ENCODE measurements around the gene FAM83B.
"Not testable (repeated sequence)": the region's sequence is repeated elsewhere in the genome, so short reads cannot be mapped to it uniquely, and the experiment has no call there.

The FAM83B gene

DNA sequence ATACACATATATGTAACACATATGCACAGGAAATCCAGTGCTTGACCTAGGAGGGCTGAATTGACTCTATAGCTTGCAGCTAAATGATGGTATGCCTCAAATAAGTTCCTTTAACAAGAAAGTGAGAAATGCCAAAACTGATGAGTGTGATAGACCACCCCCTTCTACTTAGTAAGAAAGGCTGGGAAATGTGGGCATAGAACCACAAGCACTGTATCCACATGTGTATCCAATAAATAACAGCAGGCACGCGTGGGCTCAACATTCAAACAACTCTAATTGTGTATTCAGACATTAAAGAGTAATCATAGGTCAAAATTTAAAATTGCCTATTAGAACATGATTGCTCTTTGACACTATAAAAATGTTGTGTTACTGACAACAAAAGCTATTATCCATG lies 54.1 kb downstream of the FAM83B start:
- DNase-seq: no peak

DNA sequence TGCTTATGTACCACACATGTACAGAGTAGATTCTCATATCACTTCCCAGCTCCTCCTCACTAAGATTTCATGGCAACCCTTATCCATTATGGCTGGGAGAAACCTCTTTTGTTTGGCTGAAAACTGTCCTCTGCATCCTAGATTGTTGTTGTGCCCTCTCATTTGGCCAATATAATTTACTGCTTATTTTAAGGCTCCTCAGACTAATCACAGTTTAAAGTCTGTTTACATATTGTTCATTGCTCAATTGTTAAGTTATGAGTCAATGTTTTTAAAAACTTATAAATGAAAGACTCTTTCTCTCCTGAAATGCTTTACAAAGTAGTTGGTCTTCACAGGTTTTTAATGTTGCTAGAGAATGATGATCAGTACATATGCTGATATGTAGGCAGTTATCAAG lies 57.3 kb downstream of the FAM83B start:
- DNase-seq: no peak

DNA sequence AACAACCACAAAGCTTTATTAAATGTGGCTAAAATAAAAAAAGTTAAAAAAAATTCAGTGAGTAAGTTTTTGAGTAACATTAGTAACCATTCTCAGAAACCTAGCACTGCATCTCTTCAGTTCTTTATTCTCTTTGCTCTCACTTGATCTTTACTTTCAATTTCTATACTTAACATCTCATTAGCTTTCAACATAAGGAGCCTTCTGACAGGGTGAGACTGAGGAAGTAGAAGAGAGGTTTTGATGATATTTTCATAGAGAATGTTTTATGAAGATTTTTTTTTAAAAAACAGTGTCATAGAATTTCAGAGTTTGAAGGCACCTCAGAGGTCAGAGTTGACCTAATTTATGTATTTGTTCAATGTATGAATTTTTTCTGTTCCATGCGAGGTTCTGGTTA lies 60.8 kb downstream of the FAM83B start:
- no peak for DNase-seq

DNA sequence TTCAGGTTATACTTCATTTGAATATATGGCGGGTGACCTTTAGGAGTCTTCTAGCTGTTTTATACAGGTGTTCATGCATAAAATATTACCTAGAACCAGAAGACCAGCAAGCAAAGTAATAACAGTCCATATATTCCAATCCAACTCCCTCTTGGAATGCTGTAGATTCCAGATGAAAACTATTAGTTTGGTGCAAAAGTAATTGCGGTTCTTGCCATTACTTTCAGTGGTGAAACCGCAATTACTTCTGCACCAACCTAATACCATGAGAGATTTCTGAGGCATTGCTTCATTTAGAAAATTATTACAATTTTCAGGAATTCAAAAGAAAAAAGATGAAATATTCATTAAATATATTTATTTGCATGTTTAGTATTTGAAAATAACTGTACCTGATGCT lies 62.6 kb downstream of the FAM83B start:
- DNase-seq: no peak

DNA sequence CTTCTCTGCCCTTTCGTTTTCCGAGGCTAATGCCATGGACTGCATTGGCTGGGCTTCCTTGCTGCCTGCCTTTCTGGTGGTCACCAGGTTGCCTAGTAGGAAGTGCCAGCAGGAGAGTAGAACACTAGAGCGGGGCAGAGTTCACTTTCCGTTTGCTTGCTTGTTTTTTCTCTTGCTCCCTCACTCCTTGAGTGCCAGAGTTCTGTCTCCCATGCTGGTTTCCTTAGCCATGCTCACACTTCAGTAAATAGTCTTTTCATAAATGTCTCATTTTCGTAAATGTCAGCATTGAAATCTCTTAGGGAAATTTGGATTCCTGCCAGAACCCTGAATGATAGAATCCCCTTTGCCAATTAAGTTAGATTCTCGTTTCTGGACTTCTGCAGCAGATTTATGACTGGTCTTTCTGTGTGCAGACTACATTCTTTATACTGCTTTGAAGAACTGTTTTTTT lies 63.9 kb downstream of the FAM83B start:
- no peak for DNase-seq

DNA sequence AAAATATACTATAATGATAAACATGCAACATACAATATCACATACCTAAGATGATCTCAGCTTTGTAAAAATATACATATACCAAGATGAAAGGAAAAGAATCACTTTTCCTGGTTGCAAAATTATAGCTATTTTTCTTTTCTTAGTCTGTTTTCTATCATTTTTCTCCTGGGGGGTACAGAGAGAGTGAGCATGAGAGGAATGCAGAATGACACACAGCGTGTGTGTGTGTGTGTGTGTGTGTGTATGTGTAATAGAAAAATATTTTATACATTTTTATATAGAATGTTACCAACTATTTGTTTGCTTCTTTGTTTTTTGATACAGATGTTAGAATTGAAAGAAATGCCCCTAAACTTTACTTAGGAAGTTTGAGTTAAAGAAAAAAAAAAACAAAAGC lies 64.3 kb downstream of the FAM83B start:
- DNase-seq: no peak

DNA sequence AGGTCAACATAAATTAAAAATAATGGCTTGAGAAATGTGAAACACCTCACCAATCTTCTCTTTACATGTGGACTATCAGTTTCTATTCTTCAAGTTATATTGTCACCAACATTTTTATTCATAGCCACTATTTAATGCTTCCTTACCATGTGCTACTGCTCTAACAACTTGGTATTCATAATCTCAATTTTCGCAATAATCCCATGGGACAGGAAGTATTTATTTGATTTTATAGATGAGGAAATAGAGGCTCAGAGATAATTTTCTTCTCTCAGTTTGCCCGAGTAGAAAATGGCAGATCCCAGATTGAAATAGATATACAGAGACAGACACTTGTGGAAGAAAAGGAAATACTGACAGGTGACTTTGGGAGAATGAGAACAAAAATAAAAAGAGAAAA lies 66.6 kb downstream of the FAM83B start:
- no peak for DNase-seq

DNA sequence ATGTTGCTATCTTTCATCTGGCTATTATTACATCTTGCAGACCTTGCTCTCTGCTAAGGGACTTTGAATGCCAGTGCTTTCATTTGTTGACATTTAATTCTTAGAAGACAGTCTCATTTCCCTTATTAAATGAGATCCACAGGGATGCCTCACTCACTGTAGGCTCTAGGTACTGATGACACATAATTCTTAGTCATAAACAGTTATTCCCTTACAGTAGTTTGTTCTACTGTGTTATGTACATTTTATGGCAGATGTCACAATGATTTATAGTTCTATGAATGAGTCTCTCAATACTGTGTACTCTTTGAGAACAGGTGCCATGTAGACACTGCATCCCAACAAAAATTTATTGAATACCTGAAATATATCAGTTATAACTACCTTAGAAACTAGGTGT lies 70.3 kb downstream of the FAM83B start:
- no peak for DNase-seq

DNA sequence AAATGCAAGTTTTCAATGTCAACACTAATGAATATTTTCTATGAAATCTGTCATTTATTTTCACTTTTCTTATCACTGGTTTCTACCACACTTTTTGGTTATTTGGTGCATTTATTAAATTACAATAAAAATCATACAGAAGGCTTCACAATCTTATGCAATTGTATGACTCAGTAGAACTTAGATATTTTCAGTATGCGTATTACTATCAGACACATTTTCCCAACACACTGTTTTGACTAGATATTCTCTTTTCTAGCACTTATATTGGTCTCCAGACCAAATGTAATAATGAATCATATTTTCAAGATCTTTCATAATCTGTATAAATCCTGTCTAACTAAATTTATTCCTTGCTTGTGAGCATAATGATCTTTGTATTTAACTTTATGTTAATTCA lies 74.1 kb downstream of the FAM83B start:
- no peak for DNase-seq

DNA sequence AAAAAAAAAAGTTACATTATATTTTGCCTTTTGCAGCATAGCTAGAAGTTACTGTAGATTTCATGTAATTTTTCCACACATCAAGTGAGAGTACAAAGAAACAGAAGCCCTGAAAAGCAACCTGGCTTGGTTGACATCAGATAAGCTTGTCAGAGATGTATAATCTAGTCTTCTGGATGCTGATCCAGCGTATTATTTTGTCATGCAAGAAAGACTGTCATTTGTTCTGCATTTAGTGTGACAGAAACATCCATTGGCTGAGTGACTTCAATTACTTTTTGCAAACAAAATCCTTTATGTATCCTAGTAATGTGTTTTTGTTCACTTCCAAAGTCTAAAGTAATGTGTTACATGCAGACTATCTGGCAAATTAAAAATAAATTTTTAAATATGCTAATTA lies 75.3 kb downstream of the FAM83B start:
- DNase-seq: no peak

DNA sequence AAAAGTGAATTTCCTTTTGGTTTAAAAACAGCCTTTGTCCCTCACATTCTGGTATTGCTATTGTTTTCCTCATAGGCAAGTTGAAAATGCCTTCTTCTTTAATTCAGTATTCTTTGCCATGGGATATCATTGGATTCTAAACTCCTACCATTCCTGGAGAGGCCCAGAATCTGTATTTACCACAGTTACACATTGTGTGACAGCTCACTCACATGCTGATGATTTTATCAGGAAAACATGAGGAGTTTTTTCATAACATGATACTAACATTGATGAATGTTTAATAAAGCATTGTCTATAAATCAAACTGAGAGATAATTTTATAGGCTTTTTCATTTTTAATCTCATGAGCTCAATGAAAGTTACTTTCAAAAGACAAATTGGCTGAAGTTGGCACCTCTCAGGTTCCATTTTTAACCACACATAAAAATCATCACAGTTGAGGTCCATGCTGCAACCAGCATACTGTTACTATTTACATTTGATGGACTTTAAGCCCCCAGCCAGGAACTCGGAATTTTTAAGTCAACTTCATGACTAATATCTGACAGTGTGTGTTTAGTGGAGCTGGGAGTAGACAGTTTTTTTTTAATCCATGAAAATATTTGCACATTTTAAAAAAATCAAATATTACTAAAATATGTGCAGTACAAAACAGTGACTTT lies 82.8 kb downstream of the FAM83B start:
- DNase-seq: no peak

DNA sequence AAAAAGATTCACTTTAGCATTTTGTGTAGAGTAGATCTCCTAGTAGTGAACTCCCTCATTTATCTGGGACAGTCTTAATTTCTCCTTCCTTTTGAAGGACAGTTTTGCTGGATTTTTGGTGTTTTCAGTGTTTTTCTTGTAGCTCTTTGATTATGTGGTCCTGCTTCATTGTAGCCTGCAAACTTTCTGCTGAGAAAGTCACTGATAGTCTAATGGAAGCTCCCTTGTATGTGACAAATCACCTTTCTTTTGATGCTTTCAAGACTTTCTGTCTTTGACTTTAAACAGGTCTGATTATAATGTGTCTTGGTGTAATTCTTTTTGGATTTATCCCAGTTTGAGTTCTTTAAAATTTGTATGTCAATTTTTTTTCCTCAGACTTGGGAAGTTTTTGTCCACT lies 86.1 kb downstream of the FAM83B start:
- DNase-seq: no peak

DNA sequence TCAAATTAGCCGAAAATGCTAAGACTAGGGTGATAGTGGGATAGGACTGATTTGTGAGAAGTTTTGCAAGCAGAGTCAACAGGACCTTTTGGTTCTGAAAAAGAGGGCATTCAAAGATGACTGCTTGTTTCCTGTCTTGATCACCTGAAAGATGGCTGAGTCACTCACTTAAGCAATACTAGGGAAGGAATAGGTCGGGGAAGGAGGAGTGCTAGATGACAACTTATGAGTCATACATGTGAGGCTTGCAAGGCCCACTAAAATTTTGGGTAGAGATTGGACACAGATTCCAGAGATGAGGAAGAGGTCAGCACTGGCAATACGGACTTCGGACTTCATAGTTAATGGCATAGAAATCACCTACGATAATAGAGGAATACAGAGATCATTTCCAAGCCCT lies 89.2 kb downstream of the FAM83B start:
- DNase-seq: no peak

DNA sequence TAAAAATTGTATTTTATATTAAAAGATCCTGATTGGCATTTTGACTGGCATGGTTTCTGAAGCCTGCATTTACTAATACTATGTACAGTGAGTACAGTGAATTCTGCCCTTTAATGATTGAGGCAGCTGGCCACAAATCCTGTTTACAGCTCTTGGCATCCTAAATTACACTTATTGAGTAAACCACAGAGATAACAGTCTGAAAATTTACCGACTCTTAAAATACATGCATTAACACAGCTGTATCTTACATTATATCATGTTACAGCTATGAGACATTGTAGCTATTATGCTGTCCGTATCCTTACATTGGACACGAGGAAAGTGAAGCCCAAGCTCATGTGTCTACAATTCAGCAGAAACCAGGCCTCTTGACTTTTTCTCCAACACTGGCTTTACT lies 90.8 kb downstream of the FAM83B start:
- no peak for DNase-seq

DNA sequence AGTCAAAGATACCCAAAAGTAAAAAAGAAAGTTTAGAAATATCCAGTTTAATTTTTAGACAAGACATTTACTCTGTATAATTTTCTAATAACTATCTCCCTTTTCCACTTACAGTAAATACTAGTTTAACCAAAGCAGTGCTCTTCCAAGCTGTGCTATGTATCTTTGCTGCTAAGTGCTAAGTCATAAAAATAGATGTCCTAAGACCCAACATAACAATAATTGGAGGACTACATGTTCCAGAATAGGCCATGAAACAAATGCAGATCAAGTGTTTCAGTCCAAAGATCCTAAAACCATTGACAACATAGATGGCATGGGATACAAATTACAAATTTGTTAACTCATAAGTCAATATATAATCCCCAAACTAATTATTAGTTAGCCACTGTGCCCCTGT lies 111.1 kb downstream of the FAM83B start:
- no peak for DNase-seq

DNA sequence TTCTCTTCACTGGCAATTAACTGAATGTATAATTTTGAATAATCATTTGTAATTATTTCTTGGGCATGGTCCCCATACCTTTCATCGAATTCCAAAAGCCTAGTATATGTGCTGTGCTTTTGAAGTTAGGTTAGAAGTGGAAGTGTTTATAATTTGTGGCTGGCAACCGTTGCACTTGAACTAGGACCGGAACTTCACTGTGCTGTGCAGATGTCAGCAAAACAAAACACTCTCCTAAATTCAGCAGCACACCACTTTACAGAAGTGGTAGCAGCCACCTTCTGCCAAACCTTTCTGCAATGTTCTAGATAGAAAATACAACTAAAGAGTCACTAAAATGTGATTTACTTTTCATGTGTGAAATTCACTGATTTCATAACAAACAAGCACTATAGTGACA lies 111.9 kb downstream of the FAM83B start:
- DNase-seq: no peak

DNA sequence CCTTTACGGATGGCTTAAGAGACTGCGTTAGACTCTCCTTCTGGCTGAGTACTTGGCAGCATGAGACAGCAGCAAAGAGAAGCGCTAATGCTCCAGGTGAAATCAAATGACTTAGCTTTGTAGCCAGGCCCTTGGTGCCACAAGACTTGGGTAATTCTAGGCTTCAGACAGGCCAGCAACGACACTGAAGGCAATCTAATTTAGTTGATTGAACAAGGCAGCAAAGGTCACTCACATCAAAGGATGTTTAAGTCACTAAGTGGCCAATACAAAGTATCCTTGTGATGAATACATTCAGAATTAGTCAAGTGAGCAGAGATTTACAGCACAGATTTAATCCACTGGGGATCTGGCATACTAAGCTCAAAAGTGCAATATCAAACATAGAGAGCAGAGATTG lies 113.2 kb downstream of the FAM83B start:
- DNase-seq: no peak

DNA sequence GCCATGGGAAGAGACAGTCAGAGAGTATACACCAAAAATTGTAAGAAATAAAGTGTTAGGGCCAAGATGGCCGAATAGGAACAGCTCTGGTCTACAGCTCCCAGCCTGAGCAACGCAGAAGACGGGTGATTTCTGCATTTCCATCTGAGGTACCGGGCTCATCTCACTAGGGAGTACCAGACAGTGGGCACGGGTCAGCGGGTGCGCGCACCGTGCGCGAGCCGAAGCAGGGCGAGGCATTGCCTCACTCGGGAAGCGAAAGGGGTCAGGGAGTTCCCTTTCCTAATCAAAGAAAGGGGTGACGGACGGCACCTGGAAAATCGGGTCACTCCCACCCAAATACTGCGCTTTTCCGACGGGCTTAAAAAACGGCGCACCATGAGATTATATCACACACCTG lies 114.8 kb downstream of the FAM83B start:
- DNase-seq: not testable (repeated sequence)

DNA sequence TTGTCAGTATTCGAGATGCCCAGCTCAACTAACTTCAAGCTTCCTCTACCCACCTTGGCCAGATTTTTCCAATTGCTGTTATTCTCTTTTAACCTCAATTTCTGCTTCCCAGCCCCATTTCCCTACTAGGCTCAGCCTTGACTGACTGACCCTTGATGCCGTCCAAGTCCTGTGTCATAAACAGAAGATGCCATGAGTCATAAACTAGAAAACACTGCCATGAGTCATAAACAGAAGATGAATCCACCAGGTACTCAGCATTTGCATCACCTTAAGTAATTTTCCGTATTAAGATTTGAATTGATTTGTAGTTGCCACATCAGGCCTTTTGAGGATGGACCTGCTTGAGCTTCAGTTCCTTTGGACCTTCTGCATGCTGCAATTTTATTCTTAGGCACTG lies 123.8 kb downstream of the FAM83B start:
- no peak for DNase-seq

DNA sequence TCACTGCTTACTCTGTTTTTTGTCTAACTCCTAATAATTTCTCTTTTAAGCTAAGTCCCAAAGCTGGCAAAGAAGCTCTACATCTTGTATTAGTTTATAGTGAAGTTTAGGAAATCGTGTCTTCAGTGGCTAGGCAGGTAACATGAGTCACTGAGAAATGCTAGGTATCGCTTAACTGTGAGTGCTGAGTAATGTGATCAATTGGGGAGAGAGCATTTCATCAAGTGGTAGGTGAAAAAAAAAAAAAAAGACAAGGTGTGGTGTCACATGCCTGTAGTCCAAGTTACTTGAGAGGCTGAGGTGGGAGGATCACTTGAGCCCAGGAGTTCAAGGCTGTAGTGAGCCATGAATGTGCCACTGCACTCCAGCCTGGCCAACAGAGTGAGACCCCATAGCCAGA lies 125.3 kb downstream of the FAM83B start:
- DNase-seq: no peak

DNA sequence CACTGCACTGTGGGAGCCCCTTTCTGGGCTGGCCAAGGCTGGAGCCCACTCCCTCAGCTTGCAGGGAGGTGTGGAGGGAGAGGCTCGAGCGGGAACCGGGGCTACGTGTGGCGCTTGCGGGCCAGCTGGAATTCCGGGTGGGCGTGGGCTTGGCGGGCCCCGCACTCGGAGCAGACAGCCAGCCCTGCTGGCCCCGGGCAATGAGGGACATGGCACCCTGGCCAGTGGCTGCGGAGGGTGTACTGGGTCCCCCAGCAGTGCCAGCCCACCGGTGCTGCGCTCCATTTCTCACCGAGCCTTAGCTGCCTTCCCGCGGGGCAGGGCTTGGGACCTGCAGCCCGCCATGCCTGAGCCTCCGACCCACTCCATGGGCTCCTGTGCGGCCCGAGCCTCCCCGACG lies 132.6 kb downstream of the FAM83B start:
- not testable (repeated sequence) for DNase-seq

DNA sequence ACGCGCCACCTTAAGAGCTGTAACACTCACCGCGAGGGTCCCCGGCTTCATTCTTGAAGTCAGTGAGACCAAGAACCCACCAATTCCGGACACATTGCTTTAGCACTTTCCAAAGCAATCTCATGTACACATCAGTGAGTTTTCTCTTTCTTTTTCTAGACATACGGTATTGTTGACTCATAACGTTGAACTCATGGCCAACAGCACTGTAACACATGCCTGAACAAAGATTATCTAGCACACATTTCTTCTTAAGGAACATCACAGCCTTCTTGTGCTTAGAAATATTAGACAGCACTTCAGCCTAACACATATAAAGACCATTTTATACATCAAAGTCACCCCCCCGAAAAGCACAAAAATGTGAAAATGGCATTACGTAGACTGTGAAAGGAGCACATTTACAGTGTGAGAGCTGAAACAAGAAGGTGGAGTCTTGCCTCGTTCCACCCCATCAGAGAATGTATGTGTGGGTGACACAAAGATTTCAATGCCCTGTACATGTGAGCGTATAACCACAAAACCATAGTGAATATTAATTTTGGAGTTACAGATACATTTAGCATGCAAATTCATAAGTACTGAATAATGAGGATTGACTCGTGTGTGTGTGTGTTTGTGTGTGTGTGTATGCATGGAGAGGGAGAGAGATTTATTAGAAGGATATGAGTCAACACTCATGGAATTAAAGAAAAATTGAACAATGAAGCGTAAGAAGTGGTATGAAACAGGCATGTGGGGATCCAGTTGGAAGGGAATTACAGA lies 134.1 kb downstream of the FAM83B start:
- DNase-seq: no peak

DNA sequence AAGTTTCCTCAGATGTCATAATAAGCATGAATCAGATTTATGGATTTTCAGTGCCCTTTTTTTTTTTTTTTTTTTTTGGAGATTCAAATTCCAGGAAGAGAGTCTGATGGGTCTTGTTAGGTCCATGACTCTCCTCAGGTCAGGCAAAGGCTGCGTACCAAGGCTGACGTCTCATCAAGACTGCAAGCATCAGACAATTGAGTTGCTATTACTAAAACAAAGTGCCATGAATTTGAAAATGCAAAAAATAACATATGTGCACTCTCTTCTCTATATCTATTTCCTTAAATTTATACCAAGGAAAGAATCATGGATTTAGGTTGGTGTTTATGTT lies 134.7 kb downstream of the FAM83B start:
- DNase-seq: no peak

DNA sequence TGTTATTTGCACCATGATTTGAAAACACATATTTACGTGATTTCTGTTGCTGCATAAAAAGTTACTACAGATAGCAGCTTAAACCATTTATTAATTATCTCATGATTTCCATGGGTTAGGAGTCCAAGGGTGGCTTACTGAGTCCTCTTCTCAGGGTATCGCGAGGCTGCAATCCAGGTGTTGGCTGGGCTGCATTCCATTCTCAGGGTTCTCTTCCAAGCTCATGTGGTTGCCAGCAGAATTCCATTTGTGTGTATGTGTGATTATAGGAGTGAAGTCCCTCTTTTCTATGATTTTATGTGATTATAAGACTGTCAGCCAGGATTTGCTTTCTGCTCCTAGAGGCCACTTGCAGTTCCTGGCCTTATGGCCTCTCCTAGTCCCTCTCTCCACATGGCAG lies 135.1 kb downstream of the FAM83B start:
- DNase-seq: no peak
